Fibroblast of gingiva (primary cell): ENCODE data around the gene TGFBR3.
"Not testable (repeated sequence)": the region's sequence is repeated elsewhere in the genome, so short reads cannot be mapped to it uniquely, and the experiment has no call there.

Experiments used
- DNase-seq: peaks from one replicate; pipeline ENCODE4 v3.0.0-alpha.2; 2011; ENCODE audit warnings: low read depth

The TGFBR3 gene

GRCh38 chr1:91883470-91883869 is 2.5 kb downstream of the TGFBR3 start:
- DNase-seq, result peak; percentile 43

GRCh38 chr1:91881280-91881679 is 4.7 kb downstream of the TGFBR3 start:
- DNase-seq, result no peak

- peak; percentile 39 for DNase-seq
Observed at GRCh38 chr1:91879733-91880132, 6.2 kb downstream of the TGFBR3 start.

GRCh38 chr1:91877574-91878208 is 8.3 kb downstream of the TGFBR3 start:
- DNase-seq, result no peak

- DNase-seq, result peak; percentile 66
Observed at GRCh38 chr1:91876781-91877573, 9.0 kb downstream of the TGFBR3 start.

- DNase-seq, result no peak
Observed at GRCh38 chr1:91876040-91876470, 9.9 kb downstream of the TGFBR3 start.

GRCh38 chr1:91874167-91874566 is 11.8 kb downstream of the TGFBR3 start:
- DNase-seq, result no peak

GRCh38 chr1:91872559-91873081 is 13.3 kb downstream of the TGFBR3 start:
- no peak for DNase-seq

- DNase-seq, result no peak
Observed at GRCh38 chr1:91872000-91872399, 14.0 kb downstream of the TGFBR3 start.

- DNase-seq, result no peak
Observed at GRCh38 chr1:91870322-91870721, 15.6 kb downstream of the TGFBR3 start.

- no peak for DNase-seq
Observed at GRCh38 chr1:91866425-91866824, 19.5 kb downstream of the TGFBR3 start.

- peak; percentile 66 for DNase-seq
Observed at GRCh38 chr1:91864017-91864700, 21.8 kb downstream of the TGFBR3 start.

- DNase-seq, result no peak
Observed at GRCh38 chr1:91863498-91863897, 22.5 kb downstream of the TGFBR3 start.

GRCh38 chr1:91862120-91862519 is 23.8 kb downstream of the TGFBR3 start:
- DNase-seq, result no peak

GRCh38 chr1:91857557-91858239 is 28.3 kb downstream of the TGFBR3 start:
- no peak for DNase-seq

- peak; percentile 34 for DNase-seq
Observed at GRCh38 chr1:91856996-91857395, 29.0 kb downstream of the TGFBR3 start.

- DNase-seq, result no peak
Observed at GRCh38 chr1:91854852-91855534, 31.0 kb downstream of the TGFBR3 start.

- no peak for DNase-seq
Observed at GRCh38 chr1:91853397-91853796, 32.6 kb downstream of the TGFBR3 start.

- not testable (repeated sequence) for DNase-seq
Observed at GRCh38 chr1:91852011-91852410, 33.9 kb downstream of the TGFBR3 start.

- DNase-seq, result peak; percentile 76
Observed at GRCh38 chr1:91851130-91852010, 34.6 kb downstream of the TGFBR3 start.
